ENCODE results near the gene TFIP11. TPM values are rescaled to one million over a fixed set of nuclear protein-coding genes. Genes with fewer than 3 reads are reported as not detected.
A peak's percentile ranks its signal among the peaks of the same experiment; 100 is the strongest.

The TFIP11 gene
- total RNA-seq (10 to 100 TPM; 18.8 to 25.5 (median 22.8) TPM), polyA plus RNA-seq (10 to 100 TPM; 22.4 to 25.0 TPM)
- long read RNA-seq, donor 1, transcript TFIP11-201 (16 exons, 2,896 nt) = minor isoform, 11 of 69 reads
- long read RNA-seq, donor 1, transcript TFIP11-204 (15 exons, 3,586 nt) = major isoform, 38 of 69 reads
- long read RNA-seq, donor 1, partial matches to known transcripts = 2 of 69 reads
- long read RNA-seq, donor 1, other reads (novel, unspliced or antisense) = 18 of 69 reads
- long read RNA-seq, donor 2, transcript TFIP11-204 (15 exons, 3,586 nt) = major isoform, 31 of 75 reads
- long read RNA-seq, donor 2, transcript TFIP11-201 (16 exons, 2,896 nt) = minor isoform, 8 of 75 reads
- long read RNA-seq, donor 2, partial matches to known transcripts = 8 of 75 reads
- long read RNA-seq, donor 2, other reads (novel, unspliced or antisense) = 28 of 75 reads
- long read RNA-seq, donor 3, transcript TFIP11-204 (15 exons, 3,586 nt) = major isoform, 49 of 101 reads
- long read RNA-seq, donor 3, transcript TFIP11-201 (16 exons, 2,896 nt) = minor isoform, 8 of 101 reads
- long read RNA-seq, donor 3, partial matches to known transcripts = 12 of 101 reads
- long read RNA-seq, donor 3, other reads (novel, unspliced or antisense) = 32 of 101 reads

DNA sequence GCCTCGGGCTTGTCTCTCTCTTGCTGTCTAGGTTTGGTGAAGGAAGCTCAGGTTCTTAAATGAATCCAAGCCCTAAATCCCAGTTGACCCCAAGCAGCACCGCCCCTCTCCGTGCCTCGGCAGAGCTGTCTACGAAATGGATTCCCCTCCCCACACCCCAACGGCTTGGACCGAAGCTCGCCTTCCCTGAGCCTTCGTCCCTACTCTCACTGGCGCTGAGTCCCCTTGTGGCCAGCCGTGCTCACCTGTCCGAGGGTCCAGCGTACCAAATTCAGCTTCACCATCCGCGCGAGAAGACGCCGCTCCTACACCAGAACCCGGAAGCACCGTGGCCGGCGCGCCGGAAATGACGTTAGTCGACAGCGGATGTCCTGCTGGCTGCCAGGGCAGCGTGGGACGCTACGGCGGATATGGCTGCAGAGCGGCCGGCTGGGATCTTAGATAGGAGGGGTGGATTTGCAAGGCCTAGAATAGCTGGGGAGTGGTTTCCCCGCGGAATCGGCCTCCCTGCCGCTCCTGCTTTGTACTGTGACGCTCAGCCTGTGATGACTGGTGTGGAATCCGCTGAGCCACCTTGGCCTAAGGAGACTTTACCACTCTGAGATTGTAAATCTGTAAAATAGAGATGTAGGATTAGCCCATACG is at the start of gene TFIP11:
TSS of gene TFIP11 (minus strand) at position 325 of the 645 bp plus-strand sequence. CDS start 2,201 bp downstream, outside the sequence.
- no peaks in the 10 kb centered on the region for H3K27me3 ChIP-seq
- intact Hi-C loops (cut with DNase I) = loop anchor here in 7 of 10 donors (5.0 to 10.0 kb wide), 4 partner anchors 70 to 80 kb away; partner anchors contain the start of gene TPST2 (in 1 of the 7)
- TF ChIP-seq CTCF (IDR thresholded peaks at IDR 0.05) = no peak
- DNase-seq (peak; percentile 95 to 96), ATAC-seq (peak; percentile 96 to 100 (median 99))
- peak within 1 kb of the TSS; percentile 65 to 100 (median 82) for H3K4me3 ChIP-seq
- H3K4me1 ChIP-seq = peaks cover 0 to 31% (median 22%) of the 10 kb centered on the region in 9 donors
- WGBS, 2 donors = 0 to 1% methylated on average over 40 of the region's 40 CpGs
- peaks cover 0 to 36% (median 28%) of the 10 kb centered on the region in 9 donors for H3K36me3 ChIP-seq
- peak within 1 kb of the TSS in 9 of 10 donors; percentile 56 to 93 (median 82) for H3K27ac ChIP-seq
- no peaks in the 10 kb centered on the region for H3K9me3 ChIP-seq

DNA sequence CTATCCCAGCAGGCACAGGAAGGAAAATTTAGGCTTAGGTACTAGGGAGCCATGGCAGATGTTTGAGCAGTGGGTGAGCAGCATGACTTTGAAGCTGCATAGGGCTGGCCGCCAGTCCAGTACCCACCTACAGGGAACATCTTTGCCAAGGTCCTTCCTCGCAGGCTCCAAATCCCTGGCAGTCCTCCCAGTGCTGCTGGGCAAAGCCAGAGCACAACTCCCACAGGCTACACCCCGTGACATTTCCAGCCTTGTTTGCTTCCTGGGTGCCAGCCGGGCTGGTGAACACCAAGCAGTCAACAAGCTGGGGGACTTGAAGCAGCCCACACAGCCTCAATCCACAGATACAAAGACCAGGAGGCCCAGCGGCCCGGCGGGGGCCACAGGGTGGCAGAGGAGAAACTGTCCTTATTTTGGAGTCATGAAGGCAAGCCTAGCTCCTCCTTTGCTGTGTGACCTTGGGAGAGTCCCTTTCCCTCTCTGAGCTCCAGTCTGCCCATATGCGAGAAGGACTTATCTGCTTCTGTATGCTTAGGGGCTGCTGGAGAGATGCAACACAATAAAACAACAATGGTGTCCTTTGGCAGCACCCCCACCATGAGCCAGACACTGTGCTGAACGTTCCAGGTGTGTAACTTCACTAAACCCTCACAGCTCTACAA is 49.6 kb upstream of the TFIP11 start:
- Histone ChIP-seq H3K4me3 (no peak overlapping the region), H3K9me3 (no peaks in the 10 kb centered on the region), H3K27ac (peak overlapping the region in 9 of 10 donors; percentile 15 to 72 (median 45)), H3K4me1 (peaks cover 0 to 42% (median 19%) of the 10 kb centered on the region in 9 donors), H3K27me3 (no peaks in the 10 kb centered on the region), H3K36me3 (peaks cover 0 to 13% (median 0%) of the 10 kb centered on the region in 9 donors)
- peak; percentile 71 to 75 for DNase-seq
- TF ChIP-seq CTCF (IDR thresholded peaks at IDR 0.05) = no peak
- 51 to 70% methylated on average over 9 of the region's 9 CpGs for WGBS, 2 donors
- intact Hi-C loops (cut with DNase I) = no loop called here
- peak; percentile 57 to 94 (median 89) for ATAC-seq

GRCh38 chr22:26559961-26560575 is 47.8 kb upstream of the TFIP11 start:
- no peak for ATAC-seq
- WGBS, 2 donors = 84% methylated on average over 13 of the region's 13 CpGs
- no peaks in the 10 kb centered on the region for H3K9me3 ChIP-seq
- H3K27ac ChIP-seq = peak overlapping the region in 4 of 10 donors; percentile 2 to 39 (median 14)
- no peak overlapping the region for H3K4me3 ChIP-seq
- DNase-seq = no peak
- peaks cover 0 to 10% (median 0%) of the 10 kb centered on the region in 9 donors for H3K36me3 ChIP-seq
- intact Hi-C loops (cut with DNase I) = no loop called here
- no peak for TF ChIP-seq CTCF (IDR thresholded peaks at IDR 0.05)
- peaks cover 0 to 56% (median 31%) of the 10 kb centered on the region in 9 donors for H3K4me1 ChIP-seq
- H3K27me3 ChIP-seq = no peaks in the 10 kb centered on the region

All from heart right ventricle (tissue), 16 donors.